Stimulated activated CD8-positive, alpha-beta memory T cell treated with anti-CD3 and anti-CD28 coated beads, Interleukin-7, amount 100 ng/mL, for 4 hours (primary cell): Measurements from ENCODE around the gene TBC1D8.

ENCODE experiments used
- DNase-seq, 2 donors: peaks; one replicate each; pipeline ENCODE4 v3.0.0-alpha.2; 2020; ENCODE audit warnings: low read depth in 2 of 2

Gene TBC1D8

GRCh38 chr2:101162561-101163330 is 11.6 kb upstream of the TBC1D8 start:
- DNase-seq, result no peak

GRCh38 chr2:101161658-101162057 is 10.5 kb upstream of the TBC1D8 start:
- DNase-seq, result no peak

- no peak for DNase-seq
Observed at GRCh38 chr2:101160454-101160853, 9.3 kb upstream of the TBC1D8 start.

GRCh38 chr2:101159526-101159925 is 8.3 kb upstream of the TBC1D8 start:
- DNase-seq, result no peak

- DNase-seq, result no peak
Observed at GRCh38 chr2:101157272-101157671, 6.1 kb upstream of the TBC1D8 start.

GRCh38 chr2:101153787-101154186 is 2.6 kb upstream of the TBC1D8 start:
- no peak for DNase-seq

GRCh38 chr2:101153077-101153707 is 2.0 kb upstream of the TBC1D8 start:
- DNase-seq, result no peak

GRCh38 chr2:101152272-101153076 is 1.3 kb upstream of the TBC1D8 start:
- no peak for DNase-seq

- DNase-seq, result no peak
Observed at GRCh38 chr2:101151859-101152271, 683 bp upstream of the TBC1D8 start.

GRCh38 chr2:101150306-101151145 is 656 bp downstream of the TBC1D8 start:
- no peak for DNase-seq

GRCh38 chr2:101149241-101150192 is 1.7 kb downstream of the TBC1D8 start:
- no peak for DNase-seq

GRCh38 chr2:101148777-101149176 is 2.4 kb downstream of the TBC1D8 start:
- DNase-seq, result no peak

- DNase-seq, result no peak
Observed at GRCh38 chr2:101147971-101148370, 3.2 kb downstream of the TBC1D8 start.

- no peak for DNase-seq
Observed at GRCh38 chr2:101147062-101147461, 4.1 kb downstream of the TBC1D8 start.

- DNase-seq, result no peak
Observed at GRCh38 chr2:101146535-101146934, 4.6 kb downstream of the TBC1D8 start.

GRCh38 chr2:101145406-101145805 is 5.8 kb downstream of the TBC1D8 start:
- no peak for DNase-seq

GRCh38 chr2:101142163-101142562 is 9.0 kb downstream of the TBC1D8 start:
- DNase-seq, result no peak

GRCh38 chr2:101140978-101141655 is 10.1 kb downstream of the TBC1D8 start:
- DNase-seq, result no peak

- no peak for DNase-seq
Observed at GRCh38 chr2:101140237-101140636, 10.9 kb downstream of the TBC1D8 start.

- no peak for DNase-seq
Observed at GRCh38 chr2:101139495-101139894, 11.7 kb downstream of the TBC1D8 start.
